DOHH2 (cell line): Measurements from ENCODE around the gene RNU7-1.

Experiments used
- H3F3A ChIP-seq: fragments of 200-600 bp; sonication (generic), shearing (Covaris generic); 2 replicates; pipeline ENCODE4 v1.6.0; 2016; ENCODE audit warnings: antibody characterized with exemption, mild to moderate bottlenecking; ENCODE audit not compliant: control insufficient read depth, insufficient read depth
- H3K27ac ChIP-seq: fragments of 200-600 bp; sonication (generic); 2 replicates; pipeline ENCODE4 v1.5.1; 2014; ENCODE audit warnings: low read depth, mild to moderate bottlenecking, low read length, moderate library complexity
- H3K27me3 ChIP-seq: fragments of 200-600 bp; sonication (generic); 2 replicates; pipeline ENCODE4 v1.6.1; 2014; ENCODE audit warnings: mild to moderate bottlenecking, low read length, mixed read lengths; ENCODE audit not compliant: control insufficient read depth
- H3K36me3 ChIP-seq: fragments of 200-600 bp; sonication (generic); 2 replicates; pipeline ENCODE4 v1.6.1; 2014; ENCODE audit warnings: mild to moderate bottlenecking, low read length, moderate library complexity, mixed read lengths; ENCODE audit not compliant: control insufficient read depth
- H3K4me1 ChIP-seq: fragments of 200-600 bp; sonication (generic); 2 replicates; pipeline ENCODE4 v1.6.1; 2014; ENCODE audit warnings: mild to moderate bottlenecking, low read length, mixed read lengths; ENCODE audit not compliant: control insufficient read depth
- H3K4me2 ChIP-seq: fragments of 200-600 bp; sonication (generic); 2 replicates; pipeline ENCODE4 v1.6.0; 2014; ENCODE audit warnings: mild to moderate bottlenecking, low read length, moderate library complexity
- H3K4me3 ChIP-seq: fragments of 200-600 bp; sonication (generic); 2 replicates; pipeline ENCODE4 v1.5.1; 2014; ENCODE audit warnings: mild to moderate bottlenecking, low read length, mixed read lengths
- H3K79me2 ChIP-seq: fragments of 200-600 bp; sonication (generic); 2 replicates; pipeline ENCODE4 v1.6.1; 2014; ENCODE audit warnings: mild to moderate bottlenecking, low read length, mixed read lengths; ENCODE audit not compliant: control insufficient read depth
- H3K9me2 ChIP-seq: fragments of 200-600 bp; sonication (generic); replicated peaks from 2 replicates; pipeline ENCODE4 v1.6.1; 2014; ENCODE audit warnings: mild to moderate bottlenecking, low read length, mixed read lengths; ENCODE audit not compliant: control insufficient read depth
- H3K9me3 ChIP-seq: fragments of 200-600 bp; sonication (generic); 2 replicates; pipeline ENCODE4 v1.6.1; 2014; ENCODE audit warnings: antibody characterized with exemption, low read length, mixed read lengths; ENCODE audit not compliant: control insufficient read depth, insufficient read depth
- H4K20me1 ChIP-seq: fragments of 200-600 bp; sonication (generic); 2 replicates; pipeline ENCODE4 v1.6.0; 2014; ENCODE audit warnings: low read depth, mild to moderate bottlenecking, antibody characterized with exemption, low read length, moderate library complexity; ENCODE audit not compliant: control insufficient read depth, insufficient read depth
- CTCF ChIP-seq: fragments of 200-600 bp; sonication (generic); IDR thresholded peaks from one replicate; pipeline ENCODE4 v1.5.1; 2014; ENCODE audit warnings: antibody characterized with exemption, mild to moderate bottlenecking, low read depth, low read length; ENCODE audit not compliant: poor library complexity, severe bottlenecking
- EZH2phosphoT487 ChIP-seq: fragments of 200-600 bp; sonication (generic); IDR thresholded peaks from 2 replicates; pipeline ENCODE4 v1.6.1; 2017; ENCODE audit warnings: borderline replicate concordance, mild to moderate bottlenecking, antibody characterized with exemption, low read length, moderate library complexity, mixed read lengths

RNU7-1 gene

GRCh38 chr12:6936194-6936635 is 7.4 kb upstream of the RNU7-1 start:
- H3F3A ChIP-seq: peaks cover 5% of the 10 kb centered on the region; the same call in 1 of the 2 replicates

GRCh38 chr12:6936636-6937480 is 6.8 kb upstream of the RNU7-1 start:
- H3K27ac ChIP-seq: peak overlapping the region; percentile 85

More at GRCh38 chr12:6936194-6936635, 7.4 kb upstream of the RNU7-1 start:
- H3K79me2 ChIP-seq: peaks cover 14% of the 10 kb centered on the region
- H3K4me2 ChIP-seq: peak overlapping the region; percentile 96
- H3K9me2 ChIP-seq: no peaks in the 10 kb centered on the region
- no peak for TF ChIP-seq CTCF
- TF ChIP-seq EZH2phosphoT487: no peak
- H3K4me1 ChIP-seq: peaks cover 18% of the 10 kb centered on the region
- peaks cover 2% of the 10 kb centered on the region for H3K36me3 ChIP-seq
- no peaks in the 10 kb centered on the region for H4K20me1 ChIP-seq
- peak overlapping the region; percentile 88 for H3K4me3 ChIP-seq
- H3K27me3 ChIP-seq: no peaks in the 10 kb centered on the region
- H3K9me3 ChIP-seq: no peaks in the 10 kb centered on the region
- no peak overlapping the region for H3K27ac ChIP-seq

GRCh38 chr12:6937481-6938352 is 5.9 kb upstream of the RNU7-1 start:
- peaks cover 1% of the 10 kb centered on the region; the same call in 1 of the 2 replicates for H3F3A ChIP-seq
- H3K27ac ChIP-seq: peak overlapping the region; percentile 85
- peaks cover 14% of the 10 kb centered on the region for H3K79me2 ChIP-seq
- H3K4me1 ChIP-seq: peaks cover 18% of the 10 kb centered on the region
- H3K9me3 ChIP-seq: no peaks in the 10 kb centered on the region
- peaks cover 2% of the 10 kb centered on the region for H3K36me3 ChIP-seq
- TF ChIP-seq EZH2phosphoT487 (no peak), CTCF (peak; percentile 95)
- H4K20me1 ChIP-seq: no peaks in the 10 kb centered on the region
- no peaks in the 10 kb centered on the region for H3K27me3 ChIP-seq
- no peaks in the 10 kb centered on the region for H3K9me2 ChIP-seq
- peak overlapping the region; percentile 96 for H3K4me2 ChIP-seq
- H3K4me3 ChIP-seq: peak overlapping the region; percentile 88

More at GRCh38 chr12:6936636-6937480, 6.8 kb upstream of the RNU7-1 start:
- H3K27me3 ChIP-seq: no peaks in the 10 kb centered on the region
- peaks cover 2% of the 10 kb centered on the region for H3K36me3 ChIP-seq
- TF ChIP-seq CTCF (peak; percentile 54), EZH2phosphoT487 (no peak)
- peak overlapping the region; percentile 96 for H3K4me2 ChIP-seq
- no peaks in the 10 kb centered on the region for H4K20me1 ChIP-seq
- H3F3A ChIP-seq: peaks cover 5% of the 10 kb centered on the region; the same call in 1 of the 2 replicates
- H3K4me1 ChIP-seq: peaks cover 18% of the 10 kb centered on the region
- H3K79me2 ChIP-seq: peaks cover 14% of the 10 kb centered on the region
- H3K4me3 ChIP-seq: peak overlapping the region; percentile 88
- H3K9me2 ChIP-seq: no peaks in the 10 kb centered on the region
- no peaks in the 10 kb centered on the region for H3K9me3 ChIP-seq
